ENCODE measurements around the gene KRTAP4-8. TPM values are rescaled to one million over a fixed set of nuclear protein-coding genes. Genes with fewer than 3 reads are reported as not detected.

The KRTAP4-8 gene
- not detected in 2 replicates for total RNA-seq

GRCh38 chr17:41098042-41098441 is at the start of gene KRTAP4-8:
Gene KRTAP4-8, minus strand, starts transcription at chr17:41098142. Its CDS starts 58 bp downstream, at chr17:41098084.

GRCh38 chr17:41140360-41141131 is 42.6 kb upstream of the KRTAP4-8 start, which contains the start of gene KRTAP4-6:
Gene KRTAP4-6, minus strand, starts transcription at chr17:41140544. Its CDS starts 57 bp downstream, at chr17:41140487.

GRCh38 chr17:41123991-41124371 is 26.0 kb upstream of the KRTAP4-8 start, which contains the start of gene KRTAP4-12:
Gene KRTAP4-12, minus strand, starts transcription at chr17:41124182. Its CDS starts 60 bp downstream, at chr17:41124122.

GRCh38 chr17:41117846-41118386 is 20.0 kb upstream of the KRTAP4-8 start, which contains the start of gene KRTAP4-11:
Gene KRTAP4-11, minus strand, starts transcription at chr17:41118373. Its CDS starts 58 bp downstream, at chr17:41118315.

GRCh38 chr17:41105347-41105746 is 7.4 kb upstream of the KRTAP4-8 start, which contains the start of gene KRTAP4-9:
Gene KRTAP4-9, plus strand, starts transcription at chr17:41105389. Its CDS starts 0 bp downstream, at chr17:41105389.

GRCh38 chr17:41101586-41102259 is 3.8 kb upstream of the KRTAP4-8 start, which contains the start of gene KRTAP4-16:
Gene KRTAP4-16, minus strand, starts transcription at chr17:41102209. Its CDS starts 0 bp downstream, at chr17:41102209.

GRCh38 chr17:41084100-41084856 is 13.7 kb downstream of the KRTAP4-8 start, which contains the start of gene KRTAP4-7:
Gene KRTAP4-7, plus strand, starts transcription at chr17:41084150. Its CDS starts 57 bp downstream, at chr17:41084207.

GRCh38 chr17:41065829-41066624 is 31.9 kb downstream of the KRTAP4-8 start, which contains the start of gene KRTAP2-4:
Gene KRTAP2-4, minus strand, starts transcription at chr17:41065879. Its CDS starts 34 bp downstream, at chr17:41065845.

GRCh38 chr17:41060052-41060604 is 37.8 kb downstream of the KRTAP4-8 start, which contains the start of gene KRTAP2-3:
Gene KRTAP2-3, minus strand, starts transcription at chr17:41060114. Its CDS starts 64 bp downstream, at chr17:41060050.

GRCh38 chr17:41055130-41055529 is 42.8 kb downstream of the KRTAP4-8 start, which contains the start of gene KRTAP2-2:
Gene KRTAP2-2, minus strand, starts transcription at chr17:41055230. Its CDS starts 19 bp downstream, at chr17:41055211.

Other genes starting within 250 kb of the KRTAP4-8 start
- gene KRT12, start 230.9 kb downstream of the KRTAP4-8 start, total RNA-seq, result not detected in 2 replicates
- gene KRT20, start 212.9 kb downstream of the KRTAP4-8 start, total RNA-seq, result not detected in 2 replicates
- not detected in 2 replicates for gene KRT23, start 160.5 kb downstream of the KRTAP4-8 start, total RNA-seq
- gene KRT39, start 131.2 kb downstream of the KRTAP4-8 start, total RNA-seq, result not detected in 2 replicates
- gene KRT40, start 113.8 kb downstream of the KRTAP4-8 start, total RNA-seq, result not detected in 2 replicates
- not detected in 2 replicates for gene KRTAP3-3, start 104.0 kb downstream of the KRTAP4-8 start, total RNA-seq
- not detected in 2 replicates for gene KRTAP3-2, start 98.2 kb downstream of the KRTAP4-8 start, total RNA-seq
- not detected in 2 replicates for gene KRTAP3-1, start 89.0 kb downstream of the KRTAP4-8 start, total RNA-seq
- not detected in 2 replicates for gene KRTAP1-5, start 70.9 kb downstream of the KRTAP4-8 start, total RNA-seq
- gene KRTAP1-4, start 67.9 kb downstream of the KRTAP4-8 start, total RNA-seq, result not detected in 2 replicates
- not detected in 2 replicates for gene KRTAP1-3, start 63.3 kb downstream of the KRTAP4-8 start, total RNA-seq
- not detected in 2 replicates for gene KRTAP1-1, start 56.7 kb downstream of the KRTAP4-8 start, total RNA-seq
- not detected in 2 replicates for gene KRTAP2-1, start 50.8 kb downstream of the KRTAP4-8 start, total RNA-seq
- not detected in 2 replicates for gene KRTAP2-2, start 42.9 kb downstream of the KRTAP4-8 start, total RNA-seq
- gene KRTAP2-3, start 38.0 kb downstream of the KRTAP4-8 start, total RNA-seq, result not detected in 2 replicates
- gene KRTAP2-4, start 32.3 kb downstream of the KRTAP4-8 start, total RNA-seq, result not detected in 2 replicates
- not detected in 2 replicates for gene KRTAP4-7, start 14.0 kb downstream of the KRTAP4-8 start, total RNA-seq
- not detected in 2 replicates for gene KRTAP4-16, start 4.1 kb upstream of the KRTAP4-8 start, total RNA-seq
- not detected in 2 replicates for gene KRTAP4-9, start 7.2 kb upstream of the KRTAP4-8 start, total RNA-seq
- gene KRTAP4-11, start 20.2 kb upstream of the KRTAP4-8 start, total RNA-seq, result not detected in 2 replicates
- not detected in 2 replicates for gene KRTAP4-12, start 26.0 kb upstream of the KRTAP4-8 start, total RNA-seq
- not detected in 2 replicates for gene KRTAP4-6, start 42.4 kb upstream of the KRTAP4-8 start, total RNA-seq
- gene KRTAP4-5, start 51.7 kb upstream of the KRTAP4-8 start, total RNA-seq, result not detected in 2 replicates
- not detected in 2 replicates for gene KRTAP4-4, start 62.6 kb upstream of the KRTAP4-8 start, total RNA-seq
- not detected in 2 replicates for gene KRTAP4-3, start 70.1 kb upstream of the KRTAP4-8 start, total RNA-seq
- not detected in 2 replicates for gene KRTAP4-2, start 80.1 kb upstream of the KRTAP4-8 start, total RNA-seq
- gene KRTAP4-1, start 86.8 kb upstream of the KRTAP4-8 start, total RNA-seq, result not detected in 2 replicates
- gene KRTAP9-1, start 91.7 kb upstream of the KRTAP4-8 start, total RNA-seq, result not detected in 2 replicates
- gene KRTAP9-2, start 128.5 kb upstream of the KRTAP4-8 start, total RNA-seq, result not detected in 2 replicates
- not detected in 2 replicates for gene KRTAP9-3, start 134.3 kb upstream of the KRTAP4-8 start, total RNA-seq
- not detected in 2 replicates for gene KRTAP9-8, start 139.9 kb upstream of the KRTAP4-8 start, total RNA-seq
- gene KRTAP9-4, start 151.5 kb upstream of the KRTAP4-8 start, total RNA-seq, result not detected in 2 replicates
- not detected in 2 replicates for gene KRTAP9-9, start 157.2 kb upstream of the KRTAP4-8 start, total RNA-seq
- not detected in 2 replicates for gene KRTAP9-6, start 167.2 kb upstream of the KRTAP4-8 start, total RNA-seq
- not detected in 2 replicates for gene KRTAP9-7, start 177.6 kb upstream of the KRTAP4-8 start, total RNA-seq
- gene KRTAP29-1, start 204.7 kb upstream of the KRTAP4-8 start, total RNA-seq, result not detected in 2 replicates
- not detected in 2 replicates for gene KRTAP16-1, start 211.2 kb upstream of the KRTAP4-8 start, total RNA-seq
- gene KRTAP17-1, start 217.6 kb upstream of the KRTAP4-8 start, total RNA-seq, result not detected in 2 replicates

All from aortic smooth muscle cell (primary cell).